NK-92 (cell line): ENCODE data around the gene ZCCHC8.
"Not testable (repeated sequence)": the region's sequence is repeated elsewhere in the genome, so short reads cannot be mapped to it uniquely, and the experiment has no call there.

Experiments
- DNase-seq: peaks from one replicate; lab custom pipeline; 2025; ENCODE audit not compliant: unreplicated experiment; lab: John Stamatoyannopoulos, UW

ZCCHC8 gene

GRCh38 chr12:122513028-122513427 lies 12.3 kb upstream of the ZCCHC8 start:
- DNase-seq = not testable (repeated sequence)

DNA sequence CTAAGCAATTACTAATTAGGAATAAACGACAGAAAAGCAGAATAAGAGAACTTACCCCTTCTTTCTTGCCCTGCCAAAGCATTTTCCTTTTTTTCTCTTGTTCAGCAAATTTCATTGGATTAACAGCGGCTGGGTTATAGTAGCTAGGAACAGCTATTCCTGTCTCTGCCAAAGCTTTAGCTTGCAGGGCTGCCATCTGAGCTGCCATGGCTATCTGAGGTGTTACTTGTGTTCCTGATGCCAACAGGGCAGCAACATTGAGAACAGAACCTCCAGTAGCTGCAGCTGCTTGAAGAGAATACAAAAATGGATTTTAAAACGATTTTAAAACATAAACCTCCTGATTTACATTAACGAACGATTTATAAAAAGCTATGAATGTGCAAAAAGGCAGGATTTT lies 7.4 kb upstream of the ZCCHC8 start:
- no peak for DNase-seq

- DNase-seq = no peak
These were observed 5.7 kb upstream of the ZCCHC8 start for GRCh38 chr12:122506393-122506938.

DNA sequence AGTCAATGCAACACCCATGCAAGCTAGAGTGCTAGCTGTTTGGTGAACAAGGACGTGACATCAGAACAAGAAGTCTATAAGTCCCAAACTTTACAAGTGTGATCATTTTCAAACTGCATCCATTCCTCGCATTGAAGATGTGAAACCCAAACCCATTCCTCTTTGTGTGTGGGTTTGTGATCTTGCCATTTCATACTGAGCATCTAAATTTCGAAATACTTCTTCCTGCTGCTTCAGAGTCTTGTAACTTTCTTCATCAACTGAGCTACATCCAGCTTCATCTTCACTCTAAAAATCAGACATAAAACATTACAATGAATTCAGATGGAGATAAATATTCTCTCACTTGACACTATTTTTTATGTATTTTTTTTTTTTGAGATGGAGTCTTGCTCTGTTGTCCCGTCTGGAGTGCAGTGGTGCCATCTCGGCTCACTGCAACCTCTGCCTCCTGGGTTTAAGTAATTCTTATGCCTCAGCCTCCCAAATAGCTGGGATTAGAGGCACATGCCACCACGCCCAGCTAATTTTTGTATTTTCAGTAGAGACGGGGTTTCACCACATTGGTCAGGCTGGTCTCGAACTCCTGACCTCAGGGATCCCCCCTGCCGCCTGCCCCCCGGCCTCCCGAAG lies 4.8 kb upstream of the ZCCHC8 start:
- DNase-seq = no peak

GRCh38 chr12:122503783-122504590 lies 3.3 kb upstream of the ZCCHC8 start:
- no peak for DNase-seq

- DNase-seq = no peak
These were observed 2.5 kb upstream of the ZCCHC8 start for GRCh38 chr12:122503147-122503751.

DNA sequence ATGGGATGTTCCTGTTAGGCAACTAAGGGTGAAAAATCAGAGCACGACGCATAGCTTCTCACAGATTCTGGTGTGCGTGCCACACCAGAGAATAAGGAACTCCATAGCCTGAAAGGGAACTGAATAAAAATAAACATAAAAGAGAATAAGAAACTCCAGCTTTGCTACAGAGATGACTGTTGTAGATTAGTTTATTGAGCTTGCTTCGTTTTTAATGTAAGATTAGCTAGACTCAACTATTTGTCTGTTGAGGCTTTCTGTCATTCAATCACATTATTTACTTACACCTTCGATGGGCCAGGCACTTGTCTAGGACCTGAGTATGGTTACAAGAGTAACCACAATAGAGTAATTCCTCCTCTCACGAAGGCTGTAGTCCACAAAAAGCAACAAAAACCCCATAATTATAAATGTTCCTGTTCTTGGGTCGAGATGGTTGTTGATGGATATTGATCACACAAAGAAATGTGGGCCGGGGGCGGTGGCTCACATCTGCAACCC lies 807 bp upstream of the ZCCHC8 start:
- no peak for DNase-seq

GRCh38 chr12:122499991-122500684 lies 594 bp downstream of the ZCCHC8 start:
- no peak for DNase-seq

- no peak for DNase-seq
These were observed 5.5 kb downstream of the ZCCHC8 start for GRCh38 chr12:122495258-122495657.

- not testable (repeated sequence) for DNase-seq
These were observed 7.5 kb downstream of the ZCCHC8 start for GRCh38 chr12:122493222-122493621.

DNA sequence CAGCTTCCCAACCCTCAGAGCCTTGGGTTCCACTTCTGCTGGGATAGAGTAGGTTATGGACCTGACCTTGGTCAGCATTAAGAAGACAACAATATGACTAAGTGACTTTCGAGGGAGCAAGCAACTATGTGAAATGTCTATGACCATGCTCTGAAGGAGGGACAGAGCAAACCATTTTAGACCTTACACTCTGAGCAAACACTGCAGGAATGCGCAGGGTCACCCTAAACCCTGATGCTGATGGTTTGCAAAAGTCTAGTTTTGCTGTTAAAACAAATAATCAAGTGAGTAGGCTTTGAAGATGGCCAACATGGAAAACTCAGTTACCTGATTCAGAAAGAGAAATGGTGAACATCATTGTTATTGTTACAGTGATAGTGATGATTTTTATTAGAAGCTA lies 8.7 kb downstream of the ZCCHC8 start:
- no peak for DNase-seq

GRCh38 chr12:122489038-122489437 lies 11.7 kb downstream of the ZCCHC8 start:
- no peak for DNase-seq

DNA sequence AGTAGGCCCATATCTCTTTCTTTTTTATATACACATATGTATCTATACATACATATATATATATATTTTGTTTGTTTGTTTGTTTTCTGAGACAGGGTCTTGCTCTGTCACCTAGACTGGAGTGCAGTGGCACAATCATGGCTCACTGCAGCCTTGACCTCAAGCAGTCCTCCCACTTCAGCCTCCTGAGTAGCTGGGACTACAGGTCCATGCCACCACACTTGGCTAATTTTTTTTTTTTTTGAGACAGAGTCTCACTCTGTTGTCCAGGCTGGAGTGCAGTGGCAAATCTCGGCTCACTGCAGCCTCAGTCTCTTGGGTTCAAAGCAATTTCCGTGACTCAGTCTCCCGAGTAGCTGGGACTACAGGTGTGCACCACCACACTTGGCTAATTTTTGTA lies 12.9 kb downstream of the ZCCHC8 start:
- not testable (repeated sequence) for DNase-seq

GRCh38 chr12:122486805-122487426 lies 13.8 kb downstream of the ZCCHC8 start:
- DNase-seq = no peak

DNA sequence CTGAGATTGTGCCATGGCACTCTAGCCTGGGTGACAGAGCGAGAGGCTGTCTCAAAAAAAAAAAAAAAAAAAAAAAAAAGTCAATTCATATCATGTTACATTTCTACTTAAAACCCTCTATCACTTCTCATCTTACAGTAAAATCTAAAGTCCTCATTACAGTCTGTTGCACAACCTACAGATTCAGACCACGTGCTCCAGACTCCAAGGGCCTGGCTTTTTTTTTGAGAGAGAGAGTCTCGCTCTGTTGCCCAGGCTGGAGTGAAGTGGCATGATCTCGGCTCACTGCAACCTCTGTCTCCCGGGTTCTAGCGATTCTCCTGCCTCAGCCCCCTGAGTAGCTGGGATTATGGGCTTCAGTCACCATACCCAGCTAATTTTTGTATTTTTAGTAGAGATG lies 14.4 kb downstream of the ZCCHC8 start:
- DNase-seq = not testable (repeated sequence)

DNA sequence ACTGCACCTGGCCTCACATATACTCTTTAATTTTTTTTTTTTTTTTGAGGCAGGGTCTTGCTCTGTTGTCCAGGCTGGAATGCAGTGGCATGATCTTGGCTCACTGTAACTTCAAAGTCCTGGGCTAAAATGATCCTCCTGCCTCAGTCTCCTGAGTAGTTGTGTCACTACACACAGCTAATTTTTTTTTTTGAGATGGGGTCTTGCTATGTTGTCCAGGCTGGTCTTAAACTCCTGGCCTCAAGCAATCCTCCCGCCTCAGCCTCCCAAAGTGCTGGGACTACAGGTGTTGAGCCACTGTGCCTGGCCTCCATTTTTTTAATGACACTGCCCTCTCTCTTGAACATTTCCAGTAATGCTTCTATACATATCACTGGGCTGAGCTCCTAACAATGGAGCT lies 16.3 kb downstream of the ZCCHC8 start:
- not testable (repeated sequence) for DNase-seq

DNA sequence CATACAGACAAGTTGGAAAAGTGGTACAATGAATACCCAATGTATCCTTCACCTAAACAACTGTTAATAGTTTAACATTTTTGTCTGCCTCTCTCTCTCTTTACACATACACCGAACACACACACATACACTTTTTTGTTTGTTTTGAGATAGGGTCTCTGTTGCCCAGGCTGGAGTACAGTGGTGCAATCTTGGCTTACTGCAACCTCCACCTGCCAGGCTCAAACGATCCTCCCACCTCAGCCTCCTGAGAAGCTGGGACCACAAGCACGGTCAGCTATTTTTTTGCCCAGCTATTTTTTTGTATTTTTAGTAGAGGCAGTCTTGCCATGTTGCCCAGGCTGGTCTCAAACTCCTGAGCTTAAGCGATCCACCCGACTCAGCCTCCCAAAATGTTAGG lies 16.8 kb downstream of the ZCCHC8 start:
- no peak for DNase-seq

GRCh38 chr12:122481861-122482260 lies 18.9 kb downstream of the ZCCHC8 start:
- no peak for DNase-seq

DNA sequence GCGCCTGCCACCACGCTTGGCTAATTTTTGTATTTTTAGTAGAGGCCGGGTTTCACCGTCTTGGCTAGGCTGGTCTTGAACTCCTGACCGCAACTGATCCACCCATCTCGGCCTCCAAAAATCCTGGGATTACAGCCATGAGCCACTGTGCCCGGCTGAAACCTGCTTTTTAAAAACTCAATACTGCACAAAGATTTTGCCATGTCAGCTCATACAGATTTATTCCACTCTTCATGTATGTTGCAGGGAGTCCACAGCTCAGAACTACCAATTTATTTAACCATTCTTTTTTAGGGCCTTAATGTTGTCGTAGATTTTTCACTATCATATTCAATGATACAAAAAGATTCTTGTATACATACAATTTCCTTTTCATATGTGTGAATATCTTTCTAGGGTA lies 20.0 kb downstream of the ZCCHC8 start:
- DNase-seq = no peak

GRCh38 chr12:122474324-122474716 lies 26.4 kb downstream of the ZCCHC8 start:
- no peak for DNase-seq
